SJSA1 (cell line): ENCODE measurements around the gene RAB42. TPM values are rescaled to one million over a fixed set of nuclear protein-coding genes. Genes with fewer than 3 reads are reported as not detected.
"Not testable (repeated sequence)": the region's sequence is repeated elsewhere in the genome, so short reads cannot be mapped to it uniquely, and the experiment has no call there.

Source experiments
- DNase-seq, 2 experiments: peaks; one replicate each; pipeline ENCODE4 v3.0.0-alpha.2; 2015 to 2020; ENCODE audit warnings: low spot score in 2 of 2, low read depth in 1 of 2
- H3K27ac ChIP-seq: fragments of 250-450 bp; sonication (Bioruptor Pico); 2 replicates; pipeline ENCODE4 v1.5.1; 2020; ENCODE audit warnings: mild to moderate bottlenecking, moderate library complexity
- H3K27me3 ChIP-seq: fragments of 250-450 bp; sonication (Bioruptor Pico); replicated peaks from 2 replicates; pipeline ENCODE4 v1.5.1; 2020; ENCODE audit warnings: mild to moderate bottlenecking, moderate library complexity
- H3K36me3 ChIP-seq: fragments of 250-450 bp; sonication (Bioruptor Pico); 2 replicates; pipeline ENCODE4 v1.5.1; 2020; ENCODE audit warnings: mild to moderate bottlenecking
- H3K4me1 ChIP-seq: fragments of 250-450 bp; sonication (Bioruptor Pico); replicated peaks from 2 replicates; pipeline ENCODE4 v1.6.1; 2021; ENCODE audit warnings: mild to moderate bottlenecking
- H3K4me3 ChIP-seq: fragments of 250-450 bp; sonication (Bioruptor Pico); 2 replicates; pipeline ENCODE4 v1.5.1; 2020; ENCODE audit warnings: mild to moderate bottlenecking
- H3K9me3 ChIP-seq: fragments of 250-450 bp; sonication (Bioruptor Pico); replicated peaks from 2 replicates; pipeline ENCODE4 v1.5.1; 2020; ENCODE audit warnings: mild to moderate bottlenecking
- total RNA-seq: library from RNA; depleted of rRNA; stranded (reverse); fragments of >200 nt; shearing (Covaris generic); gene quantifications from 2 replicates; pipeline ENCODE4 v1.2.3, GENCODE V29; 2014

Gene RAB42
- total RNA-seq, 1 experiment from 2014 or later: 6.1 TPM

DNA sequence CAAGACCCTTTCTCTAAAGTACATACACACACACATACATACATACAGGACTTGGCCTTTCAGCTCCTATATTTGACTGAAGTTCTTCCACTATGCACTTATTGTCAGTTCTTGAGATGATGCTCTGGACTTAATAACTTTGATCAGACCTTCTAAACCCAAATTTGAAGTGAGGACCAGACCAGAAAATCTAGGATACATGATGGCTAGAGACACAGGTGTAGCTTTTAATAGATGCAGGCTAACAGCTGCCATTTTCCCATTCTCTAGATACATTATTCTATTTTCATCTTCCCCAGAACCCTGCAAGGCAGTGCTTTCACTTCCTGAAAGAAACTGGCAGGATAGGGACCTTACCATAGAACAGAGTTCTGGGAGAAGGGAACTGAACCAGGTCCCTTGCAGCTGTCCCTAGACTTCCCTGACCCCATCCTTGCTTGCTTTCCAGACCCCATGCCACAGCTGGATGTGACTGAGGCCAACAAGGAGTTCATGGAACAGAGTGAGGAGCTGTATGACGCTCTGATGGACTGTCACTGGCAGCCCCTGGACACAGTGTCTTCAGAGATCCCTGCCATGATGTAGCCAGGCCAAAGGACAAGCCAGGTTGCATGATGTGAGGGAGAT lies 14.9 kb upstream of the RAB42 start:
- H3K27me3 ChIP-seq: no peaks in the 10 kb centered on the region
- DNase-seq: no peak
- no peaks in the 10 kb centered on the region for H3K9me3 ChIP-seq
- H3K4me1 ChIP-seq: peaks cover 16% of the 10 kb centered on the region
- H3K27ac ChIP-seq: no peak overlapping the region
- no peak overlapping the region for H3K4me3 ChIP-seq
- peaks cover 59% of the 10 kb centered on the region for H3K36me3 ChIP-seq

DNA sequence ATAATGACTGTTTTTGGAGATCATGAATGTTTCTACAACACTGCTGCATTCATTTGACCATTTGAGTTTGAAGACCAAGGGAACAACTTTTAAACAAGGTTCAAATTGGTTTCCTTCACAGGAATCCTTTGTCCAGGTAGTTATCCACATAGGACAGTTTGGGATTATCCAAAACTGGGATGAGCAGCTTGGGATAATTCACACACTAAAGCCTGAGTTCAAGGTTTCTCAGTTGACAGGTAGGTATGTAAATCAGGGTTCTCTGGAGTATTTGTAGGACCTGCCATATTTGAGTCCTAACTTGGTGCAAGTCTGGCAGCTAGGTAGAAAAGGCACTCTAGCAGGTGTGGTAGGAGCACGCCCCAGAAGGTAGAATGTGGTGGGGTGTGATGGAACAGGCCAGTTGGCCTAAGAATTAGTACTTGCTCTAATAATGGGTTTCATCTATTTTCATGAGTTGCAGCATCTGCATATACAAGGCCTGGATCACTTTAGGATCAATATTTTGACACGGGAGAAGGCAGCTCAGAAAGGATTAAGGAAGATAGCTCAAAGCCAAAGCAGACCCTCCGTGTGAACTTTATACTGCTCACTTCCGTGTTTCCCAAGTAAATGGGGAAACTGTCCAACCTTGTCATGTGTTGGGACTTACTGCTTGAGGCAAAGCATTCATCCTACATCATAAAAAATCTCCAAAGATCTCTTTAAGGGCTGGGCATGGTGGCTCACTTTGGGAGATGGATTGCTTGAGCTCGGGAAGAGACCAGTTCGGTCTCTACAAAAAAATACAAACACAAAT lies 14.1 kb upstream of the RAB42 start:
- DNase-seq: no peak
- no peaks in the 10 kb centered on the region for H3K9me3 ChIP-seq
- H3K4me3 ChIP-seq: no peak overlapping the region
- peaks cover 21% of the 10 kb centered on the region for H3K4me1 ChIP-seq
- no peaks in the 10 kb centered on the region for H3K27me3 ChIP-seq
- peaks cover 59% of the 10 kb centered on the region for H3K36me3 ChIP-seq
- H3K27ac ChIP-seq: no peak overlapping the region

DNA sequence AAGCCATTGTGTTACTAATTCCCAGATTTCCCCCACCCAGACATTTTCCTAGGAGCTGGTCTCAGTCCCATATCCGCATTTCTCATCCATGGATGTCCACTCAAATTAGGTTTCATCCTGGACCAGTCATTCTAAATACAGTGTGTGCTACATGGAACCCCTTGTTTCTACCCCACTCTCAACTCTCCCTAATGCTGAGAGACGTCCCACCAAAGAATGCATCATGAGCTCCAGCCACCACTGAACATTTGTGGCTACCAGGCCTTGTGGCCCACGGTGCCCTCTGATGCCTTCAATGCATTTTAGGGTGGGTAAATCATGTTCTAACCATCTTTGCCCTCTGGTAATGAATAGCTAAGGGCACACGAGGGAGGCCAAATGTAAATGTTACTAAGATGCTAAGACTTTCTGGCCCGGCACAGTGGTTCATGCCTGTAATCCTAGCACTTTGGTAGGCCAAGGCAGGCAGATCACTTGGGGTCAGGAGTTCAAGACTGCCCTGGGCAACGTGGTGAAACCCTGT lies 13.3 kb upstream of the RAB42 start:
- Histone ChIP-seq H3K36me3 (peaks cover 56% of the 10 kb centered on the region), H3K27me3 (no peaks in the 10 kb centered on the region), H3K27ac (no peak overlapping the region), H3K4me3 (no peak overlapping the region), H3K4me1 (peaks cover 21% of the 10 kb centered on the region), H3K9me3 (no peaks in the 10 kb centered on the region)
- DNase-seq: no peak

DNA sequence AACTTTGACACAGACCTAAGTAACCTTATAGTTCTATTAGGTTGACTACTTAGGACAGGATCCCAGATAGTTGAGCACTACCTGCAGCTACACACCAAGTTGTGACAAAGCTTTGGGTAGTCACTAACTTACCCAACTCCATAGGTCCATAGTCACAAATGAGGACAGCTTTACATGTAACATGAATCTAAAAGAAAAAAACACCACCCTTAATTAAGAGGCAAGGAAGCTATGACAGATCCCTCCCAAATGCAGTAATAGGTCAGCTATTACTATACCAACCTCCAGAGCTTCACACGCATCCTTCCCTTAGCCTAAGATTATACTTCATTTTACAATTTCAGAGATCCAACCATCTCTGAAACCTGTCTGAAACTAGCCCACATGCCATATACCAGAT lies 12.7 kb upstream of the RAB42 start:
- Histone ChIP-seq H3K36me3 (peaks cover 56% of the 10 kb centered on the region), H3K9me3 (no peaks in the 10 kb centered on the region), H3K4me1 (peaks cover 21% of the 10 kb centered on the region), H3K4me3 (peak overlapping the region; percentile 78; the same call in 1 of the 2 replicates), H3K27ac (no peak overlapping the region), H3K27me3 (no peaks in the 10 kb centered on the region)
- no peak for DNase-seq

DNA sequence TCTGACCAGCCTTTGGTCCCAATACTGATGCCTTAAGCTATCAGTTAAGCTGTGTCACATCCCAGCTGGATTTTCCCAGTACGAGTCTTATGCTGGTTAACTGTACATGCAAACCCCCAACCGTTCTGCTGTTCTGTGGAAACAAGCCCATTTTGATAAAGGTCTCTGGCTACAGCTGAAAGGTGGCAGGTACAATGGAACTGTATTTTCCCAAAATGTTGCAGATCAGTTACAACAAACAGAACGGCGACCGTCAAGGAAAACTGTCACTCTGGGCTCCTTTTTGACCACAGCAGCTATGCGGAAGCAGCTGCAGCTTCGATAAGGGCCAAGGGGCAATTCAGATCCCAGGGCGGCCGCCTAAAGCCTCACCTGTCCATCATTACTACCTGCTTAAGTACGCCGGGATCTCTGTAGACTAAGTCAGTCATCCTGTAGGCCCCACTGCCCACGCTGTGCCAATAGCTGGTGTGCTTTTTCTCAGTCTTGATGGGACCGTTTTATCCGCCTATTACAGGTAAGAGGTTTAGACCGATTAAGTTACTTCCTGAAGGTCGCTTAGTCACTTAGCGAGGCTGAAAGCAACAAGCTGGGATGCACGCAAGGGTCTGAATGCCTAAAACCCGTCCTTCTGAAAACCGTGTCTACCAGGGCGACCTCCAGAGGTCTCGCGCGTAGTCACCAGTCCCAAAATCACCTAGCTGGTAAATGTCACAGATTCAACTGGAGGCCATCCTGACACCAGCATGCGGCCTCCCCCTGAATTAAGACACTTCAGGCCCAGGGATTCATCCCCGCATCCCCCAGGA lies 11.1 kb upstream of the RAB42 start:
- Histone ChIP-seq H3K4me1 (peaks cover 21% of the 10 kb centered on the region), H3K4me3 (peak overlapping the region; percentile 78), H3K27me3 (no peaks in the 10 kb centered on the region), H3K36me3 (peaks cover 56% of the 10 kb centered on the region), H3K9me3 (no peaks in the 10 kb centered on the region), H3K27ac (peak overlapping the region; percentile 55)
- DNase-seq: peak; percentile 43 to 51

DNA sequence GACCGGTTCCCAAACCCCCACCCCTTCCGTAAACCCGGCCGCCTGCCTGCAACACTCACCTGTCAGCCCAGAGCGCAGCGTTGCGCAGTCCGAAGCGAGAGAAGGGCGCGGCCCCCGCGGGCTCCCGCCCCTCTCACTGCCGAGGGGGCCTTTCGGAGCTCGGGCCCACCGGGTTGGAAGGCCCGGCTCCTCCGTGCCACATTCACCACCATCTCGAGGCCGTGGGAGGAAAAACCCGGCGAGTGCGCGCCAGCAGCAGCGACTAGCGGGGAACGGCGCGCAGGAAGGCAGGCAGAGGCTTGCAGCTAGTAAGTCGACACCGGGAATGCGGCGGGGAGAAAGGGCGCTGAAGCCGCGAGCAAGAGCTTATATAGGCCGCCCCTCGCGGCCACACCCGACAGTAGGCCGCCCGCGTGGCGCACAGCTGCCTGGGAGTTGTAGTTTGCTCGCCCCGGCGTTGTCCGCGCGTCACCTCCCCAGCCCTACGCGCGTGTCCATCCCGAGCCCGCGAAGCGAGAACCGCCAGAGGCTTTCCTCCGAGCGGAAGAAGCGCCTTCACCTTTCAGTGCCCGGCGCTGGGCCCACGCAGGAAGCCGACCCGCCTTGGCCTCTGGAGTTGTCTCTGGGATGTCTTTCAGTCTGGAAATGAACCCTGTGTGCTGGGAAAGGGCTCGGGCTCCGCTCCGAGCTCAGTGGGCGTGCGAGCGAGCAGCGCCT lies 10.4 kb upstream of the RAB42 start:
- peaks cover 21% of the 10 kb centered on the region for H3K4me1 ChIP-seq
- H3K27ac ChIP-seq: peak overlapping the region; percentile 55
- no peaks in the 10 kb centered on the region for H3K9me3 ChIP-seq
- peak overlapping the region; percentile 78 for H3K4me3 ChIP-seq
- H3K36me3 ChIP-seq: peaks cover 49% of the 10 kb centered on the region
- peak; percentile 95 for DNase-seq
- H3K27me3 ChIP-seq: no peaks in the 10 kb centered on the region

DNA sequence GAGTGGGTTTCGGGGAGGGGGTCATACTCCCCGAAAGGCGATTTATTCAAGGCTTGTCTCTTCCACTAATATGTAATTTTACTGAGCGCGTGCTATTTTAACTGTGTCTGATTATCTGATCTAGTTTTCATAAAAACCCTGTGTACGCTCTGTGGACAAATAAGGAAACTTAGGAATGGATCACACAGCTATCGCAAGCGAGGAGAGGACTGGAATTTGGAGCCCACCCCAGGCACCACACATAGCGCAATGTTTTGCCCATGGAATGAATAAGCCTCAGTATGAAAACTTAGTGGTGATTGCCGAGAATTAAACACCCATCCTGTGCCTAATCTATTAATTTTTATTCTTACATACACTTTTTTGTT lies 9.8 kb upstream of the RAB42 start:
- peaks cover 21% of the 10 kb centered on the region for H3K4me1 ChIP-seq
- H3K4me3 ChIP-seq: peak overlapping the region; percentile 78
- H3K36me3 ChIP-seq: peaks cover 44% of the 10 kb centered on the region
- H3K27me3 ChIP-seq: no peaks in the 10 kb centered on the region
- H3K27ac ChIP-seq: peak overlapping the region; percentile 20
- H3K9me3 ChIP-seq: no peaks in the 10 kb centered on the region
- no peak for DNase-seq

DNA sequence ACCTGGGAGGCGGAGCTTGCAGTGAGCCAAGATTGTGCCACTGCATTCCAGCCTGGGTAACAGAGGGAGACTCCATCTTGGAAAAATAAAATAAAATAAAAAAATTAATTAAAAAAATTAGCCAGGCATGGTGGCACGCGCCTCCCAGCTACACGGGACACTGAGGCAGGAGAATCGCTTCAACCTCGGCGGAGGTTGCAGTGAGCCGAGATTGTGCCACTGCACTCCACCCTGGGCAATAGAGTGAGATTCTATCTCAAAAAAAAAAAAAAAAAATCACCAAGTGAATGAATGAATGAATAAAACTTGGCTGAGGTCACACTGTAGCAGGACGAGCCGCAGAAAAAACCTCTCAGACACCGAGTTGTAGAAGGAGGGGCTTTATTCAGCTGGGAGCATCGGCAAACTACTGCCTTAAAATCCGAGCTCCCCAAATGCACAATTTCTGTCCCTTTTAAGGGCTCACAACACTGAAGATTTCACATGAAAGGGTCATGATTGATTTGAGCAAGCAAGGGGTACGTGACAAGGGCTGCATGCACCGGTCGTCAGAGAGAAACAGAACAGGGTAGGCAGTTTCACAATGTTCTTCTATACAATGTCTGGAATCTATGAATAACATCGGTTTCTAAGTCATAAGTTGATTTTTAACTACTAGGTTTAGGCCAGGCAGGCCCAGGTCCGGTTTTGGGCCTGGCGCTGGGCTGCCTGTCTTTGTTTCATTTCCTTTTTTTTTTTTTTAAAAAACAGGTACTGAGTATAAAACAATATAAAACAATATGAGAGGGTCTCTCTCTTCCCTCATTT lies 5.3 kb upstream of the RAB42 start:
- H3K27me3 ChIP-seq, H3K27ac ChIP-seq, H3K36me3 ChIP-seq, H3K9me3 ChIP-seq, H3K4me3 ChIP-seq, DNase-seq: not testable (repeated sequence)
- peaks cover 12% of the 10 kb centered on the region for H3K4me1 ChIP-seq

DNA sequence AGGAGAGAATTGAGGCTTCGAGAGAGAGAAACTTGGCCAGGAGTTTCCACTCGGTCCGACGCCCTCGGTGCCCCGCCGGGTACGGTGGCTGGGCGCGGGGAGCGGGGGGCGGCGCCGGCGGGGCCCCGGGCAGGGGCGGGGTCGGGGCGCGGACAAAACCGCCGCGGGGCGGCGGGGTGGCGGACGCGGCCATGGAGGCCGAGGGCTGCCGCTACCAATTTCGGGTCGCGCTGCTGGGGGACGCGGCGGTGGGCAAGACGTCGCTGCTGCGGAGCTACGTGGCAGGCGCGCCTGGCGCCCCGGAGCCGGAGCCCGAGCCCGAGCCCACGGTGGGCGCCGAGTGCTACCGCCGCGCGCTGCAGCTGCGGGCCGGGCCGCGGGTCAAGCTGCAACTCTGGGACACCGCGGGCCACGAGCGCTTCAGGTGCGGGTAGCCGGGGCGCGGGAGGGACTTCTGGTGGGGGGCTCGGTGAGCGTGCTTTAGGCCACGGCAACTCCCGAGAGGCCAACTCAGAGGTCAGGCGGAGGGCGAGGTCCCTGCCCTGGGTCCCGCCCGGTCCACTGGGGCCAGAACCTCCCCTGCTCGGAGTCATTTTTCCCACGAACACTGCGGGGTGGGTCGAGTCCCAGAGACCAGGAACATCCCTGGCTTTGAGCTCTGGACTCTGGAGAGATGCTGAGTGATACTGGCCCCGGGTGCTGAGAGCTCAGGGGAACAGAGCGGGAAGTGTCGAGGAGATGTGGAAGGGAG lies 431 bp downstream of the RAB42 start:
- no peaks in the 10 kb centered on the region for H3K9me3 ChIP-seq
- peaks cover 11% of the 10 kb centered on the region for H3K4me1 ChIP-seq
- no peak for DNase-seq
- no peaks in the 10 kb centered on the region for H3K27me3 ChIP-seq
- no peak overlapping the region for H3K27ac ChIP-seq
- peak overlapping the region; percentile 56 for H3K4me3 ChIP-seq
- H3K36me3 ChIP-seq: no peaks in the 10 kb centered on the region

DNA sequence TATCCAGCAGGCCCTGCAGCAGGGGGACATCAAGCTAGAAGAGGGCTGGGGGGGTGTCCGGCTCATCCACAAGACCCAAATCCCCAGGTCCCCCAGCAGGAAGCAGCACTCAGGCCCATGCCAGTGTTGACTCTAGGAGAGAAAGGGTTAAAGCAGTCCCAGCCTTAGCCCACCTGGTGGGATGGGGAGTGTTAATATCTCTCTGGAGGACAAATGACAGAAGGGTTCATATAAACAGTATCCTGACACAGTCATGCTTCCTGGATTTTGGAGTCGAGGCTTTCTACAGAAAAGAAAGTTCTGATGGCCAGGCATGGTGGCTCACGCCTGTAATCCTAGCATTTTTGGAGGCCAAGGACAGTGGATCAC lies 1.9 kb downstream of the RAB42 start:
- H3K4me3 ChIP-seq, H3K27me3 ChIP-seq, H3K36me3 ChIP-seq, DNase-seq, H3K27ac ChIP-seq, H3K9me3 ChIP-seq: not testable (repeated sequence)
- H3K4me1 ChIP-seq: peaks cover 11% of the 10 kb centered on the region

DNA sequence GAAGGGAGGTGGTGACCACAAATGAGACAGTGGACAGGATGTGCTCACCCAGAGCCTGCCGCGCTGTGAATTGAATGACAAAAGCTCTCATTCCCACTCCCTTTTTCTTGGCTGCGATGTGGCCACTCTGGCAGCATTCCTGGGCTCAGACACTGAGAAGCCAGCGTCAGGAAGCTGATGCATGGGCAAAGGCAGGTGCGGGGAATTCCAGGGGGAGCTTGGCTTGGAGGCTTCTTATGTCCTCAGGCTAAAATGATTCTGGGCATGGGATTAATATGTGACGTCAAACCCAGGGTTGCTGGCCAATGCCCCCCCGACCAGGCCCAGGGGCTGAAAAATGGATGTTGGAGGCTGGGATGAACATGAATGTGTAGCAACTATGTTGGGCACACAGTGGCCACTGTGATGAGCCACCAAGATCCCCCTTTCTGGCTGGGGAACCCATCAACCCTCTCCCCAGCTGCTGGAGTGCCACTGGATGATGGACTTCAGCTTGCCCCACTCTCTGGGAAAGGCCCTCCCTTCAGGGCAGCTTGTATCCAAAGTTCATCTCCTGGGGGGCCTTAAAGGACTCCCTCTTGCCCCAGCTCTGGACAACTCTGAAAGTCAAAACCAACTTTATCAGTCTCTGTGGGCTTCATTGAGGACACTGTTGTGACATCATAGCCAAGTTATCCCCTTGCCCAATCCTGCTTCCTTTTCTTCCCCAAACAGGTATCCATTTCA lies 2.8 kb downstream of the RAB42 start:
- H3K4me3 ChIP-seq, DNase-seq, H3K27ac ChIP-seq: not testable (repeated sequence)

More for the DNA sequence above, 2.8 kb downstream of the RAB42 start:
- peaks cover 11% of the 10 kb centered on the region for H3K4me1 ChIP-seq
- H3K36me3 ChIP-seq, H3K9me3 ChIP-seq, H3K27me3 ChIP-seq: not testable (repeated sequence)
